GM19324 (cell line): ENCODE results near the gene TRAK1.
A peak's percentile ranks its signal among the peaks of the same experiment; 100 is the strongest.
"Not testable (repeated sequence)": the region's sequence is repeated elsewhere in the genome, so short reads cannot be mapped to it uniquely, and the experiment has no call there.

ENCODE experiments used
- ATAC-seq: cut with Tn5 transposase; IDR thresholded peaks from one replicate; pipeline ENCODE4 v1.9.1; 2021; ENCODE audit warnings: mild to moderate bottlenecking, moderate library complexity; ENCODE audit not compliant: unreplicated experiment, low FRiP score

The TRAK1 gene, protein sequence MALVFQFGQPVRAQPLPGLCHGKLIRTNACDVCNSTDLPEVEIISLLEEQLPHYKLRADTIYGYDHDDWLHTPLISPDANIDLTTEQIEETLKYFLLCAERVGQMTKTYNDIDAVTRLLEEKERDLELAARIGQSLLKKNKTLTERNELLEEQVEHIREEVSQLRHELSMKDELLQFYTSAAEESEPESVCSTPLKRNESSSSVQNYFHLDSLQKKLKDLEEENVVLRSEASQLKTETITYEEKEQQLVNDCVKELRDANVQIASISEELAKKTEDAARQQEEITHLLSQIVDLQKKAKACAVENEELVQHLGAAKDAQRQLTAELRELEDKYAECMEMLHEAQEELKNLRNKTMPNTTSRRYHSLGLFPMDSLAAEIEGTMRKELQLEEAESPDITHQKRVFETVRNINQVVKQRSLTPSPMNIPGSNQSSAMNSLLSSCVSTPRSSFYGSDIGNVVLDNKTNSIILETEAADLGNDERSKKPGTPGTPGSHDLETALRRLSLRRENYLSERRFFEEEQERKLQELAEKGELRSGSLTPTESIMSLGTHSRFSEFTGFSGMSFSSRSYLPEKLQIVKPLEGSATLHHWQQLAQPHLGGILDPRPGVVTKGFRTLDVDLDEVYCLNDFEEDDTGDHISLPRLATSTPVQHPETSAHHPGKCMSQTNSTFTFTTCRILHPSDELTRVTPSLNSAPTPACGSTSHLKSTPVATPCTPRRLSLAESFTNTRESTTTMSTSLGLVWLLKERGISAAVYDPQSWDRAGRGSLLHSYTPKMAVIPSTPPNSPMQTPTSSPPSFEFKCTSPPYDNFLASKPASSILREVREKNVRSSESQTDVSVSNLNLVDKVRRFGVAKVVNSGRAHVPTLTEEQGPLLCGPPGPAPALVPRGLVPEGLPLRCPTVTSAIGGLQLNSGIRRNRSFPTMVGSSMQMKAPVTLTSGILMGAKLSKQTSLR

DNA sequence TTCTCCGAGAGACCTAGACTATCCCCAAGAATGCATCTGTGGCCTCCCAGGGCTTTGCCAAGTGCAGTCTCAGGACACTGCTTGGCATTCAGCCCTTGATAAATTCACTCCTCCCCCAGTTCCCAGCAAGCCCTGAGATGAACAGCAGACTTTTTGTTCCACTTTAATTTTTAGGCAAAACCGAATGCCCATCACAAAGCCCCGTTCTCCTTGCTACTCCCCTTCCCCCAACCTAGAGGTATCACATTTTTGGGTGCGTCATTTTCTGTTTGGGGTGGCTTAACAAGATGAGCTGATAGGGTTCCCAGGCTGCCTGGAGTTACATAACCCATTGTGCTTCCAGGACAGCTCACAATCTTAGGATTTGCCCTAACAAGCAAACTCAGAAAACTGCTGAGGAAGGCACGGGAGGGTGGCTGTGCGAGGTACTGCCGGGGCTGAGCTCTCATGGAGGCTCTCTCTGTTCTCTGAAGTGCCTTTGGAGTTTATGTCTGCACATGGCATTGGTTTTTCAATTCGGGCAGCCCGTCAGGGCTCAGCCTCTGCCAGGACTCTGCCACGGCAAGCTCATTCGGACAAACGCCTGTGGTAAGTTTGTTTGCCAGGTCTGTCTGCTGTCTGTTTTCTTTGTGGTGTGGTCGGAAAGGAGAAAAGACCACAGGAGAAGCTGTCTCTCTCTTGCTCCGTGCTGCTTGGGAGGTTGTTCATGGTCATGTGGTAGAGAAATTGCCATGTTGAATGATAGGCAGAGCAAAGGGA lies at the start of gene TRAK1:
Gene TRAK1, plus strand, starts transcription at position 385 of the 759 bp plus-strand sequence. Its CDS starts 113 bp downstream, at position 498.
- ATAC-seq, result no peak

GRCh38 chr3:42042747-42043098 lies 48.4 kb upstream of the TRAK1 start:
- ATAC-seq, result no peak

DNA sequence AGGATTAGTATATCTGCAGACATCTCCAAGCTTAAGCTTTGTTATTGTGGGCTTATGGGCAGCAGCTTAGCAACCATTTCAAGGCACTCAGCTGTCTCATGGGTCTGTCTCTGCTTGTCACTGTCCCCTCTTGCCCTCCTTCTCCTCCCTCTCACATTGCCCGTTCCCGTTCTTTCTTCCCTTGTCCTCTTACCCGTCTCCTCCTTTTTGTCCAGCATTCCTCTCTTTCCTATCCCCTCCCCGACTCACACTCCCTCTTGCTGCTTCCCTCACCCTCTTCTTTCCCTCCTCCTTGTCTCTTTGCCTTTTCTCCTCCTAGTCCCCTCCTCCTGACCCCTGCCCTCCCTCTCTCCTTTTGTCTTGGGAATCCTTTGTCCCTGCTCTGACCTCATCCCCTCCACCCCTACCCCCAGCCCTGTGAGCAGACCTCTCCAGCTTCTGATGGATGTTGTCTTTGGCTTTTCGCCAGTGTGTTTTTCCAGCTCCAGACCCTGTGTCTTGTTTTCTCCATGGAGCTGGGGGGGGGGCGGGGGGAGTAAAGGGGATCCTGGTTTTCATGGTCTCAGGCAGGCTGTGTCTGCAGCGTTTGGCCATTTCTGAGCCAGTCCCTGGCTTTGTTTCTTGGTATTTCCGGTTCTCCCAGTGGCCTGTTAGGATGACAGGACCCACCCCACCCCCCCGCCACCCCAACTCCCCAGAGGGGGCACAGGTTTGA lies 47.9 kb upstream of the TRAK1 start:
- ATAC-seq, result no peak

GRCh38 chr3:42045708-42046243 lies 45.4 kb upstream of the TRAK1 start:
- ATAC-seq, result no peak

- ATAC-seq, result not testable (repeated sequence)
Measured at GRCh38 chr3:42048526-42048925, 42.6 kb upstream of the TRAK1 start.

GRCh38 chr3:42050126-42050525 lies 41.0 kb upstream of the TRAK1 start:
- ATAC-seq, result no peak

- ATAC-seq, result peak; percentile 20
Measured at GRCh38 chr3:42051384-42052131, 39.6 kb upstream of the TRAK1 start.

GRCh38 chr3:42052132-42052483 lies 39.0 kb upstream of the TRAK1 start:
- ATAC-seq, result peak; percentile 48

DNA sequence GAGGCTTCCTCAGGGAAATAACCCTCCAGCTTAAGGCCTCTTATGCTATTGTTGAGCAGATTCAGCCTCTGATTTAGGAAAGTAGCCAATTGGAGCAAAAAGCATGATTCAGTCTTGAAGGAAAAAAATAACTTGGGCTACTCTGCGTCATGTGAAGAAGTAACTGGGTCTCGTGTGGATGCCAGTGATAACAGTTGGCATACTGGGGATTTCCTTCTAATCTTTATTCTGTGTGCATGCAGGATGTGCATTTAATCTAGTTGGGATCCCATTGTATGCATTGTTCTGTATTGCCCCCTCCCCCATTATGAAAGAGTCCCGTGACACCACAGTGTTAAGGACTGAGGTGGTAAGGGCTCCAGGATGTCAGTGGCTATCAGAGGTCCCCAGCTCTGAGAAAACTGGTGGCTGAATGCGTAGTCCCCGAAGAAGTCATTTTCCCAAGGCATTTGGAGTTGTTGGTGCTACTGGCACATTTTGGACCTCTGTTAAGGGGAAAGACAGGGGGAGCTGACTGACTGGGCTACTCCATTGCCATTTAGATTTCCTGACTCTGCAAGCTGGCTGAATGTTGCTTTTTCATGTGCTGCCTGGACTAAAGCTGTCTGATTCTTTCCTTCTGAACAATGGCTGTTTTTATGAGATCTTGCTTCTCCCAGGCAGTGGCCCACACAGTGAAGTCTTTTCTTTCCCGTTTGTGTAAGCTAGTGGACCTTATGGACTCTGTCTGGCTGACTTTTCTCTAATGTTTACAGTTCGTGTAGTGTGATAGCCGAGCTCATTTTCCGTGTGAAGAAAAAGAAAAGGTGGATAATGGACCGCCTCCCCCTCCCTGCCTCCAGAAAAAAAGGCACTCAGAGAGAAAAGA lies 38.4 kb upstream of the TRAK1 start:
- ATAC-seq, result no peak

- no peak for ATAC-seq
Measured at GRCh38 chr3:42053476-42053875, 37.7 kb upstream of the TRAK1 start.

DNA sequence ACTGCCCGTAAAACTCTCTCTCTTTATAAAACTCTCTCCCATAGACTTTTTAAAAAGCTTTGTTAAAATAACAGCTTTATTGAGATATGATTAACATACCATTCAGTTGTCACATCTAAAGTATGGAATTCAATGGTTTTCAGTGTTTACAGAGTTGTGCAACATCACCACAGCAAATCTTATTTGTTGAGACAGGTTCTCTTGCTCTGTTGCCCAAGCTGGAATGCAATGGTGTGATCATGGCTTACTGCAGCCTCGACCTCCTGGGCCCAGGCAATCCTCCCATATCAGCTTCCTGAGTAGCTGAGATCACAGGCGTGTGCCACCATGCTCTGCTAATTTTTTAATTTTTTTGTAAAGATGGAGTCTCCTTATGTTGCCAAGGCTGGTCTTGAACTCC lies 35.9 kb upstream of the TRAK1 start:
- ATAC-seq, result no peak

GRCh38 chr3:42056840-42057239 lies 34.3 kb upstream of the TRAK1 start:
- no peak for ATAC-seq

- ATAC-seq, result peak; percentile 82
Measured at GRCh38 chr3:42057561-42058211, 33.5 kb upstream of the TRAK1 start.

- no peak for ATAC-seq
Measured at GRCh38 chr3:42061025-42061712, 30.0 kb upstream of the TRAK1 start.

DNA sequence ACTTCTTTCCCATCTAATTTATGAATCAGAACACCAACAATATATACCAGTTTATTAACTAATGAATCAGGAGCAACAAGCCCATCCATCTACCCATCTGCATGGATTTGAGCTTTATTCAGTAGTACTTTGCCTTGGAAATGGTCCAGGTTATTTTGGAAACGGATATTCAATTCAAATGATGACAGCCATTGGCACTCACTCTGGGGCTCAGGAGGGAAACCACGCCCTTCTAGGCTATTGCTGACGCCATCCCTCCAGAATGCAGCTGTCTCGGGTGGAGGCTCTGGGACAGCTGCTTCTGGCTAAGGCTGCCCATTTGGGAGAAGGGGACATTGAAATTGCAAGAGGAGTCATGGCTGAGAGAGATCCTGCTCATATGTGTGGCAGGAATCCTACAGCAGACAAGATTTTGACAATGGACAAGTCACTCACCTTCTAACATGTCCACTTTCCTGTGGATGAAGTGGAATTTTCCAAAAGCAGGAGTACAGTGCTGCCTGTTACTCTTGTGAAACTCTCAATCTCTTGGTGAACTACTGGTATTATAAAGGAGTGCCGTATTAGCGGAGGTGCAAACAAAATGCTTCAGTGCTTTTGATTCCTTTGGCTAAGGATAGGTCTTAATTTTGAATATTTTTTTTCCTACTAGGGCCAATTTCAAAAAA lies 29.3 kb upstream of the TRAK1 start:
- ATAC-seq, result no peak

- no peak for ATAC-seq
Measured at GRCh38 chr3:42062464-42062863, 28.7 kb upstream of the TRAK1 start.

DNA sequence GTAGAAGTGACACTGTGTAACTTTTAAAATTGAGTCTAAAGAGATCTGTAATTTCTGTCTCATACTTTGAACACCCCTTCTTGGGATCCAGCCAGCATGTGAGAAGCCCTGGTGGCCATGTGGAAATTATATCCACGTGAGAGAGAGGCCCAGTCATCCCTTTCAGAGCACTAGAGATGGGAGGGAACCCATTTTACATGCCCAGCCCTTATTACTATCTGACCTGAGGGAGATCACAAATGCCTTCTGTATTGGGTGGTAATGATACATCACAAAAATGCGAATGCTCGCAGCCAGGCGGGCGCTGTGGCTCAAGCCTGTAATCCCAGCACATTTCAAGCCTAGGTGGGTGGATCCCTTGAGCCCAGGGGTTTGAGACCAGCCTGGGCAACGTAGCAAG lies 27.3 kb upstream of the TRAK1 start:
- ATAC-seq, result no peak
